NCI-H345 treated with DMSO at 0.1 percent for 48 hours (cell line): Measurements from ENCODE around the gene NOC2L.

Source experiments
- DNase-seq: peaks from one replicate; lab custom pipeline; 2025; ENCODE audit not compliant: unreplicated experiment; lab: John Stamatoyannopoulos, UW

Gene NOC2L

GRCh38 chr1:975365-975764, 16.3 kb upstream of the NOC2L start:
- DNase-seq = no peak

- no peak for DNase-seq
These were observed 15.8 kb upstream of the NOC2L start for GRCh38 chr1:974687-975328.

- DNase-seq = no peak
These were observed 15.2 kb upstream of the NOC2L start for GRCh38 chr1:974293-974640.

- DNase-seq = no peak
These were observed 14.6 kb upstream of the NOC2L start for GRCh38 chr1:973459-974292.

GRCh38 chr1:972726-973458, 13.8 kb upstream of the NOC2L start:
- no peak for DNase-seq

GRCh38 chr1:971751-972506, 12.9 kb upstream of the NOC2L start:
- DNase-seq = no peak

- no peak for DNase-seq
These were observed 12.1 kb upstream of the NOC2L start for GRCh38 chr1:970973-971730.

- DNase-seq = no peak
These were observed 11.4 kb upstream of the NOC2L start for GRCh38 chr1:970242-970972.

GRCh38 chr1:969260-969855, 10.3 kb upstream of the NOC2L start:
- no peak for DNase-seq

- no peak for DNase-seq
These were observed 8.6 kb upstream of the NOC2L start for GRCh38 chr1:967466-968343.

GRCh38 chr1:966704-967300, 7.7 kb upstream of the NOC2L start:
- DNase-seq = no peak

- no peak for DNase-seq
These were observed 7.2 kb upstream of the NOC2L start, which contains the start of gene PLEKHN1 for GRCh38 chr1:966135-966703. Gene PLEKHN1, plus strand, starts transcription at chr1:966482. Its CDS starts 50 bp downstream, at chr1:966532.

- DNase-seq = no peak
These were observed 6.6 kb upstream of the NOC2L start for GRCh38 chr1:965526-966134.

- DNase-seq = no peak
These were observed 5.9 kb upstream of the NOC2L start for GRCh38 chr1:964691-965525.

- DNase-seq = no peak
These were observed 4.9 kb upstream of the NOC2L start for GRCh38 chr1:963746-964525.

GRCh38 chr1:963301-963651, 4.2 kb upstream of the NOC2L start:
- DNase-seq = no peak
